Daoy (cell line): ENCODE data around the gene TOP1. TPM values are rescaled to one million over a fixed set of nuclear protein-coding genes. Genes with fewer than 3 reads are reported as not detected.
A peak's percentile ranks its signal among the peaks of the same experiment; 100 is the strongest.

Source experiments
- DNase-seq: peaks from one replicate; pipeline ENCODE4 v3.0.0-alpha.2; 2015; ENCODE audit warnings: low read depth
- total RNA-seq: library from RNA; depleted of rRNA; stranded (reverse); fragments of >200 nt; shearing (Covaris generic); gene quantifications from 2 replicates; pipeline ENCODE4 v1.2.3, GENCODE V29; 2014; rRNA removed

Gene TOP1
- total RNA-seq = 15.0 and 15.2 TPM in 2 replicates

GRCh38 chr20:41028359-41029149 is at the start of gene TOP1:
TOP1 (plus strand) TSS chr20:41028822; CDS start chr20:41029068, 246 bp downstream.
- DNase-seq = peak; percentile 100

GRCh38 chr20:40979247-40979646 is 49.4 kb upstream of the TOP1 start:
- DNase-seq = no peak

- DNase-seq = no peak
These were observed 48.4 kb upstream of the TOP1 start for GRCh38 chr20:40980106-40980827.

- DNase-seq = no peak
These were observed 47.8 kb upstream of the TOP1 start for GRCh38 chr20:40980828-40981310.

GRCh38 chr20:40982415-40983145 is 46.0 kb upstream of the TOP1 start:
- DNase-seq = no peak

- no peak for DNase-seq
These were observed 44.7 kb upstream of the TOP1 start for GRCh38 chr20:40983898-40984297.

GRCh38 chr20:40984496-40984895 is 44.1 kb upstream of the TOP1 start:
- DNase-seq = no peak

GRCh38 chr20:40986774-40987173 is 41.8 kb upstream of the TOP1 start:
- no peak for DNase-seq

- peak; percentile 85 for DNase-seq
These were observed 38.0 kb upstream of the TOP1 start for GRCh38 chr20:40990542-40991120.

GRCh38 chr20:40991181-40991889 is 37.3 kb upstream of the TOP1 start:
- no peak for DNase-seq

- DNase-seq = no peak
These were observed 36.1 kb upstream of the TOP1 start for GRCh38 chr20:40992349-40993113.

GRCh38 chr20:40993794-40994540 is 34.7 kb upstream of the TOP1 start:
- no peak for DNase-seq

- DNase-seq = no peak
These were observed 32.3 kb upstream of the TOP1 start for GRCh38 chr20:40996326-40996725.

- no peak for DNase-seq
These were observed 31.5 kb upstream of the TOP1 start for GRCh38 chr20:40997116-40997515.

- no peak for DNase-seq
These were observed 28.8 kb upstream of the TOP1 start for GRCh38 chr20:40999841-41000240.

GRCh38 chr20:41000628-41001027 is 28.0 kb upstream of the TOP1 start:
- DNase-seq = no peak

- DNase-seq = no peak
These were observed 27.1 kb upstream of the TOP1 start for GRCh38 chr20:41001497-41001896.

- DNase-seq = no peak
These were observed 25.8 kb upstream of the TOP1 start for GRCh38 chr20:41002842-41003142.

- peak; percentile 95 for DNase-seq
These were observed 25.3 kb upstream of the TOP1 start for GRCh38 chr20:41003143-41003935.
